Activated CD8-positive, alpha-beta T cell treated with anti-CD3 and anti-CD28 coated beads for 36 hours (primary cell): ENCODE measurements around the gene KRTAP21-3. TPM values are rescaled to one million over a fixed set of nuclear protein-coding genes. Genes with fewer than 3 reads are reported as not detected.
"Not testable (repeated sequence)": the region's sequence is repeated elsewhere in the genome, so short reads cannot be mapped to it uniquely, and the experiment has no call there.

ENCODE experiments used
- ATAC-seq: fragments of 200-7000 bp; cut with Tn5 transposase; one replicate; pipeline ENCODE4 v1.10.0; 2021; ENCODE audit warnings: mild to moderate bottlenecking, moderate library complexity
- CTCF ChIA-PET: fragments of 350-600 bp; sonication (Branson Sonifier 250); formaldehyde crosslinking; loops from one replicate; lab custom pipeline; 2021; ENCODE audit warnings: antibody characterized with exemption; lab: Charles Lee
- POLR2A ChIA-PET: fragments of 350-600 bp; sonication (Branson Sonifier 250); formaldehyde crosslinking; loops from one replicate; lab custom pipeline; 2021; ENCODE audit warnings: antibody characterized with exemption; lab: Charles Lee
- DNase-seq: peaks from one replicate; pipeline ENCODE4 v3.0.0-alpha.2; 2020
- H3K27ac Mint-ChIP-seq: one replicate; pipeline ENCODE4 v1.8.0; 2021; ENCODE audit warnings: mild to moderate bottlenecking, mixed read lengths
- H3K27me3 Mint-ChIP-seq: one replicate; pipeline ENCODE4 v1.8.0; 2021; ENCODE audit warnings: mixed read lengths
- H3K36me3 Mint-ChIP-seq: one replicate; pipeline ENCODE4 v1.8.0; 2021; ENCODE audit warnings: low read depth, mixed read lengths
- H3K4me1 Mint-ChIP-seq: one replicate; pipeline ENCODE4 v1.8.0; 2021; ENCODE audit warnings: low read depth, mixed read lengths
- H3K4me3 Mint-ChIP-seq: one replicate; pipeline ENCODE4 v1.8.0; 2021; ENCODE audit warnings: mild to moderate bottlenecking, moderate library complexity, mixed read lengths
- H3K9me3 Mint-ChIP-seq: one replicate; pipeline ENCODE4 v1.8.0; 2021; ENCODE audit warnings: mixed read lengths
- CTCF ChIP-seq: fragments of 200-600 bp; IDR thresholded peaks from one replicate; pipeline ENCODE4 v1.8.0; 2022; ENCODE audit warnings: antibody characterized with exemption, mild to moderate bottlenecking
- intact Hi-C: fragments of 100-400 bp; cut with micrococcal nuclease; formaldehyde crosslinking; loops from one replicate; pipeline ENCODE4 v1.10.0; 2022
- total RNA-seq, 2 experiments: library from RNA; stranded (reverse); gene quantifications; one replicate each; pipeline ENCODE4 v1.2.3, GENCODE V29; 2021

The KRTAP21-3 gene
- not detected for total RNA-seq

DNA sequence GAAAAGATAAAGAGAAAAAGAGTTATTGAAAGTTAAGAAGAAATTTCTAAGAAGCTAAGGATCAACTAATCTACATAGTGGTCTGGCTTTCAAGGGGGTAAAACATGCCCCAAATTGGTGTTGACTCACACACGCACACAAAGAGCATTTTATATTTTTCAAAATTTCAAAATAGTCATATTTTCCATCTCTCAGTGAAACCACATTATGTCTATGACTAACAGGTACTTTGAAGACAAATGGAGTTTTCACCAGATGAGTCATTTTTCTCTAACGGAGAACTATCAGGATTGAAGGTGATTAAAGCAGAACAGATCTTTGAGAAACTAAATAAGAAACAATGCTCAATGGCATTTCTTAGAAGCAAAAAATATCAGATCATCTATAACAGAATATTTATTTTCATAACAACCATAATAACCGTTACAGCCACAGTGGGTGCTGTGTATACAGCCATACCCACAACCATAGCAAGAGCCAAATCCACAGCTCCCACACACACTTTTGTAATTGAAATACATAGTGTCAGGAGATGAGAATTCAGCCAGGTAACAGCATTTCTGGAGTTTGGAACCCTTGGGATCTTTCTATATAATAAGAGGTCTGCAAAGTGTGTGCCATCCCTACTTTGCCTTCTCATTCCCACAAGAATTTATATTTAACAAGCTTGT is at the start of gene KRTAP21-3:
Gene KRTAP21-3 (minus strand): TSS at position 539 of the 671 bp plus-strand sequence. CDS start 18 bp downstream, at position 521.
- H3K9me3 Mint-ChIP-seq: peaks cover 10% of the 10 kb centered on the region
- intact Hi-C loops: no loop called here
- ChIA-PET CTCF (no interaction called here), POLR2A (no interaction called here)
- peaks cover 2% of the 10 kb centered on the region for H3K36me3 Mint-ChIP-seq
- DNase-seq (peak; percentile 48), ATAC-seq (peak; percentile 85)
- peaks cover 25% of the 10 kb centered on the region for H3K4me1 Mint-ChIP-seq
- no peak for TF ChIP-seq CTCF
- H3K4me3 Mint-ChIP-seq: no peak within 1 kb of the TSS
- H3K27ac Mint-ChIP-seq: peak within 1 kb of the TSS; percentile 78
- peaks cover 4% of the 10 kb centered on the region for H3K27me3 Mint-ChIP-seq

GRCh38 chr21:30760776-30761175 is 42.2 kb upstream of the KRTAP21-3 start:
- intact Hi-C loops: no loop called here
- H3K36me3 Mint-ChIP-seq: no peaks in the 10 kb centered on the region
- ATAC-seq (no peak), DNase-seq (no peak)
- H3K4me3 Mint-ChIP-seq: no peak overlapping the region
- H3K27me3 Mint-ChIP-seq: peaks cover 5% of the 10 kb centered on the region
- H3K9me3 Mint-ChIP-seq: peaks cover 3% of the 10 kb centered on the region
- ChIA-PET CTCF (no interaction called here), POLR2A (no interaction called here)
- H3K4me1 Mint-ChIP-seq: no peaks in the 10 kb centered on the region
- TF ChIP-seq CTCF: no peak
- no peak overlapping the region for H3K27ac Mint-ChIP-seq

DNA sequence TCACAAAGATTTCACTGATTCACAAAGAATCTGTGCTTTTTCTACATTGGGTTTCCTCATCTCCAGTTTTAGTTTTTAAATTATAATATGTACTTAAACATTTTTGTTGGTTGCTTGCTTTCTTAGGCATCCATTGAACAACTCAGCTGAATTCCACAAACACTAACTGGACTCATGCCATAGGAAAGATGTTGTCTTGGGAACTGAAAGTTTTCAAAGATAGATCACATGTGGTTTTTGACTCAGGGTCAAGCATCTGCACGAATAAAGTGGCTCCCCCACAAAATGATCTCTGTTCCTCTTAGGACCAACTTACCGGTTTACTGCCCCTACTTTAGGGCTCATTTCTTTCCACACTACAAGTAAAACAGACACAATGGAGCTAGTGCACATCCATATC is 39.7 kb upstream of the KRTAP21-3 start:
- peaks cover 3% of the 10 kb centered on the region for H3K9me3 Mint-ChIP-seq
- CTCF ChIA-PET: no interaction called here
- no peak overlapping the region for H3K27ac Mint-ChIP-seq
- H3K4me1 Mint-ChIP-seq: no peaks in the 10 kb centered on the region
- TF ChIP-seq CTCF: no peak
- H3K4me3 Mint-ChIP-seq: no peak overlapping the region
- ATAC-seq (no peak), DNase-seq (no peak)
- peaks cover 7% of the 10 kb centered on the region for H3K27me3 Mint-ChIP-seq
- H3K36me3 Mint-ChIP-seq: no peaks in the 10 kb centered on the region
- POLR2A ChIA-PET: no interaction called here
- intact Hi-C loops: no loop called here

GRCh38 chr21:30755328-30755727 is 36.8 kb upstream of the KRTAP21-3 start, which contains the start of gene KRTAP21-1:
KRTAP21-1 (minus strand) TSS chr21:30755428; CDS start chr21:30755378, 50 bp downstream.
- H3K4me1 Mint-ChIP-seq, ATAC-seq, DNase-seq, POLR2A ChIA-PET, H3K27ac Mint-ChIP-seq, H3K9me3 Mint-ChIP-seq, H3K4me3 Mint-ChIP-seq, H3K36me3 Mint-ChIP-seq, H3K27me3 Mint-ChIP-seq, intact Hi-C loops, CTCF ChIA-PET: not testable (repeated sequence)

- no peaks in the 10 kb centered on the region for H3K9me3 Mint-ChIP-seq
- ATAC-seq (no peak), DNase-seq (no peak)
- no peaks in the 10 kb centered on the region for H3K36me3 Mint-ChIP-seq
- no peak within 1 kb of the TSS for H3K4me3 Mint-ChIP-seq
- no peak within 1 kb of the TSS for H3K27ac Mint-ChIP-seq
- CTCF ChIA-PET: no interaction called here
- H3K4me1 Mint-ChIP-seq: no peaks in the 10 kb centered on the region
- intact Hi-C loops: no loop called here
- no peaks in the 10 kb centered on the region for H3K27me3 Mint-ChIP-seq
- POLR2A ChIA-PET: no interaction called here
- no peak for TF ChIP-seq CTCF
Observed at GRCh38 chr21:30747159-30747558, 28.6 kb upstream of the KRTAP21-3 start, which contains the start of gene KRTAP21-2. KRTAP21-2 (minus strand) TSS chr21:30747259; CDS start chr21:30747202, 57 bp downstream.
